Measurements from ENCODE around the gene PSMD2.
"Not testable (repeated sequence)": the region's sequence is repeated elsewhere in the genome, so short reads cannot be mapped to it uniquely, and the experiment has no call there.

Gene PSMD2

GRCh38 chr3:184298759-184299487 is at the start of gene PSMD2:
TSS of gene PSMD2 (plus strand) at chr3:184299241. CDS start at chr3:184299267, 26 bp downstream.
- peak; percentile 99 to 100 for DNase-seq

DNA sequence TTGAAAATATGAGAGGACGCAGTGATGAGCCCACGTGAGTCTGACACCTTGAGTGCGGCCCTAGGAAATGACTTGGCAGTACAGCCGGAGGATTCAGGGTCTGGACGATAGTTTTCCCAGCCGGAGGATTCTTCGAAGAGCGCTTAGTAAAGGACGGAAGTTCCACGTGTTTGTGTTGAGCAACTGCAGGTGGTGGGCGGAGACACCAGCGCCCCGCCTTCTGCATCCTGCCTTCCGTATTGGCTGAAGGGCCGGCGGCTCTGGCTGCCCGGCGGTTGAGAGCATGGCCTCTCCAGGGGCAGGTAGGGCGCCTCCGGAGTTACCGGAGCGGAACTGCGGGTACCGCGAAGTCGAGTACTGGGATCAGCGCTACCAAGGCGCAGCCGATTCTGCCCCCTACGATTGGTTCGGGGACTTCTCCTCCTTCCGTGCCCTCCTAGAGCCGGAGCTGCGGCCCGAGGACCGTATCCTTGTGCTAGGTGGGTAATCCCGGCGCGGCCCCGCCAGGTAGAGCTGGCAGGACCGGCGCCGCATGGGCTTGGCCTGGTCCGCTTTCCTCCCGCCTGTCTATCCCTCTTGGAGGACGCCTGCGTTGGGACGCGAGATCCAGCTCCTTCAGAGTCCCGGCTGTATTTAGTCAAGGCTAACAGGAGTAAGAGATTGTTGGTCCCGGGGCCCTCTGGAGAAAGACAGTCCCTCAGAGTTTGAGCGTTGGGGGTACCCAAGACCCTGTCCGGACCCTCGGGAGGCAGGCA is 49.5 kb upstream of the PSMD2 start, which contains the start of gene EEF1AKMT4:
EEF1AKMT4 (plus strand) TSS at position 261 of the 755 bp plus-strand sequence; CDS start at position 284, 23 bp downstream.
- peak; percentile 99 to 100 for DNase-seq

- peak; percentile 97 for DNase-seq
Measured at GRCh38 chr3:184250167-184250828, 48.7 kb upstream of the PSMD2 start.

DNA sequence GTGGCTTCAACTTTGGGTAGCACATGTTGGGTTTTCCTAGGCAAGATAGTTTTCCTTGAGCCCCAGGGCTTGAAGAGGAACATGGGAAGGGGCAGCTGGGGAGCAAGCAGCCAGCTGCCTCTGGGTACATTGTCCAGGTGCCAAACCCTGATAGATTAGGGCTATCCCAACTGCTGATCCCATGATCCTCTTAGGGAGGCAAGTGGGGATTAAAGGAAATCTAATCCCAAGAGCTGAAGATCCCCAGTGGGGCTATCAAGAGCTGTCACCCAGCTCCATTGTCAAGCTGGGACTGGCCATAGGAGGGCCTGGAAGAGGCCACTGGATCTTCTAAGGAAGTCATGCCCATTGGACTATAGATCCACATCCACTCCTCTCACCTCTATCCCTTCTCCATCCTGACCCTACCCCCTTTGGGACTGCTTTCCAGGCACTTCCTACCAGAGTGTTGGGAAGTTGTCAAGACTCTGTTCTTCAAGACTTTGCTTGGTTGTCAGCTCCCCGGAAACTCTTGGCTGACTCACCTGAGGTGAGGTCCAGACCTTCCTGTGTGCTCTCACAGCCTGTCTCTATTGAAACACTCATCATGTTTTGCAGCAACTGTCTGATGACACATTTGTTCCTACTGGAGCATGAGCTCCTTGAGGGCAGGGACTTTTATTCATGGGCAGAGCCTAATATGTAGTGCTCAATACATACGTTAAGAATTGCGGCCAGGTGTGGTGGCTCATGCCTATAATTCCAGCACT is 43.6 kb upstream of the PSMD2 start:
- no peak for DNase-seq

DNA sequence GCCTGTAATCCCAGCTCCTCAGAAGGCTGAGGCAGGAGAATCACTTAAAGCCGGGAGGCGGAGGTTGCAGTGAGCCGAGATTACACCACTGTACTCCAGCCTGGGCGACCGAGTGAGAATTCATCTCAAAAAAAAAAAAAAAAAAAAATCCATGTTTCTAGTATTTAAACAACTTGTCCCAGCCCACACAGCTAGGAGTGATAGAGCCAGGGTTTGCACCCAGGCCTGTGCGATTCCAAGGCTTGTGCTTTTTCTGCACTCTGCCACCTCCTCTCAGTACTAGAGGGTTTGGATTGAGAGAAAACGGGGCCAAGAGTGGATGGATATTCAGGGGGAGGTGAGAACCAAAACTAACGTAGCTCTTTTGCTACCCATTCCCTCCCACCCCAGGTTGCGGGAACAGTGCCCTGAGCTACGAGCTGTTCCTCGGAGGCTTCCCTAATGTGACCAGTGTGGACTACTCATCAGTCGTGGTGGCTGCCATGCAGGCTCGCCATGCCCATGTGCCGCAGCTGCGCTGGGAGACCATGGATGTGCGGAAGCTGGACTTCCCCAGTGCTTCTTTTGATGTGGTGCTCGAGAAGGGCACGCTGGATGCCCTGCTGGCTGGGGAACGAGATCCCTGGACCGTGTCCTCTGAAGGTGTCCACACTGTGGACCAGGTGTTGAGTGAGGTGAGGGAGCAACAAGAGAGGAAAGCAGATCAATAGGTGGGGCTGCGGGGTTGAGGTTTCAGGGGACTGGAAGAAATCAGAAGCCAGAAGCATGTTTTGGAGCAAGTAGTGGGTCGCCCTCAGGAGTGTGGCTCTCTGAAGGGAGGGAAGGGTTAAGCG is 41.7 kb upstream of the PSMD2 start:
- DNase-seq = no peak

DNA sequence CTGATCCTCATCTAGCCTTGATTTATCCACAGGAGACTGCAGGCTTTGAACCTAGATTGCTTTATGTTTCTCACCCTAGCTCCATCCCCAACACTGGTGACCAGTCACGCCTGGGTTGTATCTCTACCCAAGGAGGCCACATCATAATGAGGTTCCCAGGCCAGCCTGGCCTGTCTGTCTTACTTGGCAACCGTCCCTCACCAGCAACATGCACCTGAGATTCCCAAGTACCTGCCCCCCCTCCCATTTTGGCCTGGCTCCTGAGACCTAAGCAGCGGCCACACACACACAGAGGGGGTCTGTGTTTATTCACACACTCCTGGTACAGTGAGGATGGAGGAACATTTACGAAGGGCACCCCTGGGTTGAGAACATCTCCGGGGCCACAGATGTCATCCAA is 40.1 kb upstream of the PSMD2 start:
- no peak for DNase-seq

DNA sequence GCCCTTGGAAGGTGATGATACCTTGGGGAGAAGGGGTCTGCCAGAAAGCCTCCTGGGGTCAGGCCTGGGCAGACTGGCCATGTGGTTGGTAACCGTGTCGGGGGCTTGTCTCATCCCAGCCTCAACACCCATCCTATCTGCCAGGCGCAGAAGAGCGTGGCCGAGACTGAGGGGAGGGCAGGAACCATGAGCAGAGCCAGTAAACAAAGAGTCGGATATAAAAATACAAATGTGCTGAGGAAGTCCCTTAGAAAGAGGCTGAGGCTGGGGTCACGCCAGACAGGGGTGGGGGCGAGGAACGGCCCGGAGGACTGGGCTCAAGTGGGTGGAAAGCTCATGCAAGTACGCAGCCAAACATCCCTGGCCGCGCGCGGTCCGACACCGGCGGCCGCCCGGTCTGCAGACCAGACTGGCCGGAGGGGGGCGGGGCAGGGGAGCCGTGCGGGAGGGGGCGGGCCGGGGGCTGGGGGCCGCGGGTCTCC is 39.6 kb upstream of the PSMD2 start:
- no peak for DNase-seq

- DNase-seq = peak; percentile 30 to 44
Measured at GRCh38 chr3:184259878-184260723, 38.9 kb upstream of the PSMD2 start.

- peak in 1 of 2 experiments; percentile 39 for DNase-seq
Measured at GRCh38 chr3:184260724-184261269, 38.2 kb upstream of the PSMD2 start.

DNA sequence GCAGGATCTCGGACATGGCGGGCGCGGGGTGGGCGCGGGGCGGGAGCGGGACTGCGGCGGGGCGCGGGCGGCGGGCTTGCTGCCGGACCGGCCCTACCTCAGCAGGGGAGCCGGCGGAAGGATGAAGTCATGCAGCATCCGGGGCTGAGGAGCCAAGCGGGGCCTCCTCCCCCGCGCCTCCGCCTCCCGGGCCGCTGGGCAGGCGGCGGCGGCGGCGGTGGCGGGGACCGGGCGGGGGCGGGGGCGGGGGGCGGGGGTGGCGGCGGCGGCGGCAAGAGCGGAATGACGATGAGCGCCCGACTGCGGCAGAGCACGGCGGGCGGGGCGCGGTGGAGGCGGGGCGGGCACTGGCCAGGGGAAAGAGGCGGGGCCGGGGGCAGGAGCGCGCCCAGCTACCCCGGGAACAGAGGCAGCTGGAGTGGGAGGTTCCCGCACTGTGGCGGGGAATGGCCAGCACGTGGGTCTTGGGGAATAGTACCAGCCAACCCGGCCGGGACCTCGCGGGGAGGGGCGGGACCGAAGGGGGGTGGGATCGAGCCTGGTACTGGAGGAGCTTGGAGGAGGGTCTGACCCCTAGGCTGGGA is 37.7 kb upstream of the PSMD2 start, which contains the start of gene CAMK2N2:
CAMK2N2 (minus strand) TSS at position 284 of the 584 bp plus-strand sequence; CDS start at position 16, 268 bp downstream.
- peak; percentile 96 to 97 for DNase-seq

DNA sequence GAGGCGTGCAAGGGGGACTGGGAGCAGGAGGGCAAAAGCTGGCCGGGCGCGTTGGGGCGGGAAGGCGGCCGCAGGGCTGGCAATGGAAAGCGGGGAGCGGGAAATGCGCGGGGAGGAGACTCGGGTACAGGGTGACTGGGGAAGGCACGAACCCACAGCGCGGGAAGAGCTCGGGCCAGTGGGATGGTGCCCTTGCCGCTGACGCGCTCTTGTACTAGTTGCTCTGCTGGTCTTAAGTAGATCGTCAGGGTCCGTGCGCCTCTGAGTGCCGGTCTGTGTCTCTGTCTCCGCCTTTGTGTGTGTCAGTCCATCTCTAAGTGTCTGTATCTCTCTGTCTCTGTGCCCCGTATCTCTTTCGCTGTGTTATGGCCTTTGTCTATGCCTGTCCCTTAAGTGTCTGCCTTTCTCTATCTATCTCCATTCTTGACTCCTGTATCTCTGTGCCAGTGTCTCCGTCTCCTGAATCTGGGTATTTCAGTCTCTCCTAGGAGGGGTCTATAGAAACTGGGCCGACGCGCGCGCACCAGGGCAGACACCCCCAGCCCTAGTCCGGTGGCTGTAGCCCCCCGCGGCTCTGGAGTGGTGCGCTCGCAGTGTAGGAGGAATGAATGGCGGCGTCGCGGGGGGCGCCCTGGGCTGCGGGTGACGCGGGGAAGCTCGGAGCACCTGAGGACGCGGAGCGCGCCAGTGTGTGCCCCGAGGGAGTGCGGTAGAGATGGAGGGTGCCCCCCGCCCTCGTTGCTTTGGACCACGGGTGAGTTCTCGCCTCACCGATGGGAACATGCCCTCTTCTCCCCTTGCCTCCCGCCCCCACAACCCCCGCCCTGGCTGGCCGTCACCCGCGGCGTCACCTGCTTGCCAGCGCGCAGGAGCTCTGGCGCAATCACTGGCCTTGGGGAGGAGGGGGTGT is 36.9 kb upstream of the PSMD2 start:
- DNase-seq = peak; percentile 87 to 91

DNA sequence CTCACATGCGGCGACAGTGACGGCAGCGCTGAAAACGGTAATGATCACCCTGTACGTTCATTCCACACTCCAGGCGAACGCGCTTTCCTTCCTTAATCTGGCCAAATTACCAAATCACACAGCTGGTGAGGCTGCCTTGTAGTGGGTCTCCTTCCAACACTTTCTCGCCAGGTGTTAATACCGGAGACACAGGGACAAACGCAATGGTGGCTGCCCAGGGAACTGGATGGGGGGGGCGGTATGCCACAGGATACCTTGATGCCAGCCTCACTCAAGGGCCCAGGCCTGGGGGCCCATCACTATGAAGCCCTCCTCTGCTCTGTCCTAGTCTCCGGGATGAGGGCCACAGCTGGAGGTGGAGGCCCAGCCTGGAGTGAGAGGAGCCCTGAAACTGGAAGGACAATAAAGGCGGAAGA is 36.3 kb upstream of the PSMD2 start:
- no peak for DNase-seq

GRCh38 chr3:184267249-184267648 is 31.8 kb upstream of the PSMD2 start:
- DNase-seq = not testable (repeated sequence)

GRCh38 chr3:184272269-184272668 is 26.8 kb upstream of the PSMD2 start:
- DNase-seq = no peak

DNA sequence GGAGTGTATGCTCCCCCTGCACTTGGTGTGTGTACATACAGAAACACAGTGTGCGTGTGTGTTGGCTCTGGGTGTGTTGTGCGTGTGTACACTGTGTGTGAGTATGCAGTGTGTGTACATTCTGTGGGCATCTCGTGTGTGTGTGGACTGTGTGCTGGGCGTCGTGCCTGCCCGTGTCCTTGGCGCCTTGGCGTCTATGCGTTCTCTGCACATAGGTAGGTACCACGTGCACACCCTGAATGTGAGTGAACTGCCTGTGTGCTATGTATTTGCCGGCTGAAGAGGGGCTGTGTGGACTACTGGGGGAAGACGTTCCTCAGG is 23.7 kb upstream of the PSMD2 start:
- no peak for DNase-seq

GRCh38 chr3:184275961-184276910 is 22.8 kb upstream of the PSMD2 start, which contains the start of gene ECE2:
TSS of gene ECE2 (plus strand) at chr3:184276022. CDS start at chr3:184276154, 132 bp downstream.
- DNase-seq = no peak

DNA sequence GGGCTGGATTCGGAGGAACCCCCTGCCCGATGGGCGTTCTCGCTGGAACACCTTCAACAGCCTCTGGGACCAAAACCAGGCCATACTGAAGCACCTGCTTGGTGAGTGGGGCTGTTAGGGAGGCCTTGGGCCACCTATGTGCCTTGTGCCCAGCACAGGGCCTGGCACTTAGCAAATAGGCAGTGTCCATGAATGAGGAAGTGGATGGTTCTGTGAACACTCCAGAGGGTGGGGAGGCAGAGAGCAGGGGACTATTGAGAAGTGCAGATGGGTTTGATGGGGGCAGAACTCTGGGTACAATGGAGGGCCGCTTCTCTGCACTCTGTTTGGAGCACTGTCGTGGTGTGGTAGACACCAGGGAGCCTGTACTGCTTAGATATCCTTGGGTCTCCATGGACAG is 21.7 kb upstream of the PSMD2 start:
- DNase-seq = no peak

GRCh38 chr3:184282941-184283340 is 16.1 kb upstream of the PSMD2 start:
- DNase-seq = no peak

Data from NCI-H2081 (cell line).